ENCODE data around the gene C10orf143. TPM values are rescaled to one million over a fixed set of nuclear protein-coding genes. Genes with fewer than 3 reads are reported as not detected.

The C10orf143 gene
- total and polyA plus RNA-seq, 2 of the 4 experiments (the other 2 are of a cell fraction): 0.36 to 0.60 TPM

- intact Hi-C loops (cut with micrococcal nuclease): no loop called here
- Histone ChIP-seq H2AK9ac (replicated peaks; ENCODE audit: low read depth, low read length, poor library complexity) (no peak overlapping the region), H4K91ac (ENCODE audit: insufficient read depth, low read depth, low read length) (no peak overlapping the region), H3K79me1 (ENCODE audit: low read depth in 1 of 2, low read length in 2 of 2) (no peaks in the 10 kb centered on the region), H2BK20ac (ENCODE audit: low read depth, low read length) (no peak overlapping the region), H3K4ac (ENCODE audit: low read depth, low read length) (no peak overlapping the region), H3K9me1 (ENCODE audit: insufficient read depth, low read length) (no peaks in the 10 kb centered on the region), H2AK5ac (ENCODE audit: low read depth, low read length) (no peak overlapping the region), H3K23ac (ENCODE audit: low read depth, low read length) (no peak overlapping the region), H2BK5ac (ENCODE audit: low read depth, low read length, poor library complexity, severe bottlenecking) (no peak overlapping the region), H3K4me2 (ENCODE audit: low read depth, low read length) (no peak overlapping the region), H4K5ac (ENCODE audit: low read depth, low read length) (no peak overlapping the region), H3K27me3 (ENCODE audit: control insufficient read depth, insufficient read depth, low read length) (no peaks in the 10 kb centered on the region), H3K9me3 (ENCODE audit: control insufficient read depth, insufficient read depth, low read length) (no peaks in the 10 kb centered on the region), H3K4me1 (ENCODE audit: control insufficient read depth, insufficient read depth, low read length) (peaks cover 4% of the 10 kb centered on the region; the same call in 1 of the 2 replicates), H3K18ac (ENCODE audit: low read depth, low read length) (no peak overlapping the region), H3K56ac (ENCODE audit: extremely low read depth, insufficient read depth, low read length) (no peak overlapping the region), H2BK120ac (ENCODE audit: low read depth, low read length) (no peak overlapping the region), H3K9ac (ENCODE audit: low read depth, low read length) (no peak overlapping the region), H4K20me1 (ENCODE audit: insufficient read depth, low read length) (no peaks in the 10 kb centered on the region), H3K36me3 (ENCODE audit: control insufficient read depth, insufficient read depth, low read length) (no peaks in the 10 kb centered on the region), H4K8ac (ENCODE audit: low read depth in 2 of 2, low read length in 2 of 2) (no peak overlapping the region), H2AFZ (replicated peaks; ENCODE audit: low read length, poor library complexity) (no peak overlapping the region), H2BK15ac (ENCODE audit: low read depth, low read length) (no peak overlapping the region), H3K4me3 (ENCODE audit: insufficient read depth, low read depth, low read length) (no peak overlapping the region), H3K14ac (replicated peaks; ENCODE audit: low read depth, low read length) (no peak overlapping the region), H3K27ac (ENCODE audit: insufficient read depth, low read length) (no peak overlapping the region)
- in situ Hi-C loops (cut with MboI; ENCODE audit: low sequenced_read_pairs): no loop called here
- CTCF ChIA-PET: no interaction called here
- dilution Hi-C loops (cut with HindIII; ENCODE audit: low sequenced_read_pairs, unreplicated experiment): no loop called here
- TF ChIP-seq CEBPB (IDR thresholded peaks at IDR 0.05; ENCODE audit: low read depth, low read length): no peak
- no peak for TF ChIP-seq NFE2L2 (IDR thresholded peaks at IDR 0.05; ENCODE audit: low read depth, low read length)
- TF ChIP-seq USF2 (IDR thresholded peaks at IDR 0.05; ENCODE audit: low read depth, low read length): no peak
- no peak for TF ChIP-seq MAFK (IDR thresholded peaks at IDR 0.05; ENCODE audit: low read depth, low read length)
- DNase-seq (no peak), ATAC-seq (ENCODE audit: low read depth) (no peak)
- 77% methylated on average over 4 of the region's 18 CpGs; no CpG with 5 or more reads in 1 of the 2 experiments for WGBS, 2 experiments (ENCODE audit: extremely low coverage in 2 of 2, insufficient read length in 1 of 2)
- POLR2A ChIA-PET (ENCODE audit: unreplicated experiment): no interaction called here
- no TSS peak for BruUV-seq (replicated peaks)
Measured at GRCh38 chr10:130025811-130026485, 84.7 kb downstream of the C10orf143 start.
